Tibial artery (tissue), 4 donors: Measurements from ENCODE around the gene SELL.
"Not testable (repeated sequence)": the region's sequence is repeated elsewhere in the genome, so short reads cannot be mapped to it uniquely, and the experiment has no call there.

Experiments
- DNase-seq, 2 donors: peaks; one replicate each; pipeline ENCODE4 v3.0.0-alpha.2; 2019
- H3K27ac ChIP-seq, 2 donors: fragments of 200-600 bp; sonication (generic) in 1 of 2; 1 replicate in 1 of 2; 2 replicates in 1 of 2; pipeline ENCODE4 v1.5.1; 2018 to 2019; ENCODE audit warnings: mild to moderate bottlenecking in 1 of 2
- H3K27me3 ChIP-seq, 2 donors: fragments of 200-600 bp; sonication (generic) in 1 of 2; one replicate each; pipeline versions ENCODE4 v1.5.1 to v1.6.0; 2016 to 2019
- H3K36me3 ChIP-seq, 3 donors: fragments of 200-600 bp; sonication (generic) in 2 of 3; one replicate each; pipeline ENCODE4 v1.5.1; 2016 to 2019; ENCODE audit warnings: mild to moderate bottlenecking in 2 of 3
- H3K4me1 ChIP-seq, 4 donors: fragments of 200-600 bp; sonication (generic) in 2 of 4; 1 replicate in 3 of 4; 2 replicates in 1 of 4; pipeline ENCODE4 v1.5.1; 2016 to 2019
- H3K4me3 ChIP-seq, 2 donors: fragments of 200-600 bp; sonication (generic) in 1 of 2; 1 replicate in 1 of 2; 2 replicates in 1 of 2; pipeline ENCODE4 v1.5.1; 2018 to 2019; ENCODE audit warnings: mild to moderate bottlenecking in 2 of 2
- H3K9me3 ChIP-seq, 3 donors: fragments of 200-600 bp; sonication (generic) in 1 of 3; one replicate each; pipeline ENCODE4 v1.5.1; 2016 to 2019
- intact Hi-C: fragments of 100-400 bp; cut with DNase I; formaldehyde crosslinking; loops from one replicate; pipeline ENCODE4 v1.15.0; 2023; ENCODE audit warnings: low total_unique reads
- TF ChIP-seq, protein P1 (sequence below), 2 experiments: fragments of 200-600 bp in 1 of 2; fragments of 450-650 bp in 1 of 2; IDR thresholded peaks; one replicate each; pipeline ENCODE4 v1.5.1; 2017 to 2019; ENCODE audit warnings: antibody characterized with exemption in 2 of 2, mild to moderate bottlenecking in 1 of 2, moderate library complexity in 1 of 2

Gene SELL

DNA sequence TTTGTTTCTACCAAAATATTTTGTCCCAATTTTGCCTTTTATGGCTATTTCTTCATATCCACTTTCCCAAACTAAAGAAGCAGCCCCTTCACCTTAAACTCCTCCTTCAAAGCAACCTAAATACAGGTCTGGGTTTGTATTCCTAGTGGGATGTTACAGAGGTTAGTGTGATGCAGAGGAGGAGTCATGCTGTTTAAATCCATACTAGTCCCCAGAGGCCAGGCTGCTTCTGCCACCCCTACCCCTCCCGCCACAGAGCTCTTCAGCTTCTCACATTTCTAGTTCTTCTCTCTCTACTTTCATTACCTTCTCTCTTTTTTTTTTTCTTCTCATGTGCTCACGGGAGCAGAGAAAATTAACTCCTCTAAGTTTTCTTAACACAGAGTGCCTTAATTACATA is 29.3 kb downstream of the SELL start:
- intact Hi-C loops = no loop called here
- H3K4me3 ChIP-seq = no peak overlapping the region
- TF ChIP-seq, protein P1, sequence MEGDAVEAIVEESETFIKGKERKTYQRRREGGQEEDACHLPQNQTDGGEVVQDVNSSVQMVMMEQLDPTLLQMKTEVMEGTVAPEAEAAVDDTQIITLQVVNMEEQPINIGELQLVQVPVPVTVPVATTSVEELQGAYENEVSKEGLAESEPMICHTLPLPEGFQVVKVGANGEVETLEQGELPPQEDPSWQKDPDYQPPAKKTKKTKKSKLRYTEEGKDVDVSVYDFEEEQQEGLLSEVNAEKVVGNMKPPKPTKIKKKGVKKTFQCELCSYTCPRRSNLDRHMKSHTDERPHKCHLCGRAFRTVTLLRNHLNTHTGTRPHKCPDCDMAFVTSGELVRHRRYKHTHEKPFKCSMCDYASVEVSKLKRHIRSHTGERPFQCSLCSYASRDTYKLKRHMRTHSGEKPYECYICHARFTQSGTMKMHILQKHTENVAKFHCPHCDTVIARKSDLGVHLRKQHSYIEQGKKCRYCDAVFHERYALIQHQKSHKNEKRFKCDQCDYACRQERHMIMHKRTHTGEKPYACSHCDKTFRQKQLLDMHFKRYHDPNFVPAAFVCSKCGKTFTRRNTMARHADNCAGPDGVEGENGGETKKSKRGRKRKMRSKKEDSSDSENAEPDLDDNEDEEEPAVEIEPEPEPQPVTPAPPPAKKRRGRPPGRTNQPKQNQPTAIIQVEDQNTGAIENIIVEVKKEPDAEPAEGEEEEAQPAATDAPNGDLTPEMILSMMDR (IDR thresholded peaks at IDR 0.05) = no peak

DNA sequence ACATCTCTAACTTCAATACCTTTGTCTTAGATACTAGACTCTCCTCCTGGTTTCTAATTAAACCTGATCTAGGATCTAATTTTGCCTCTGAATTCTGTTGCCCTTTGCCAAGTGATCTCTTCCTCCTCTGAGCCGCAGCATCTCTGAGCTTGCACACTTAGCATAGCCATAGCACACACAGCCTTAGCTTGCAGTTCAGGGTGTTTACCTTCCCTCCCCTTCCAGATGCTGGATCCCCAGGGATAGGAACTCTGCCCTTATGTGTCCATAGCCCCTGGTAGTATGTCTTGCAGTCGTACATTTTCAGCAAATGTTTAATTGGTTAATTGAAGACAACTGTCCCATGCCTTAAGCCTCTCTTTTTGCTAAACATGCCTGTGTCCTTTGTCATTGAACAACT is 30.3 kb downstream of the SELL start:
- intact Hi-C loops = no loop called here
- Histone ChIP-seq H3K36me3 (no peaks in the 10 kb centered on the region), H3K27me3 (no peaks in the 10 kb centered on the region), H3K27ac (no peak overlapping the region), H3K4me1 (no peaks in the 10 kb centered on the region), H3K4me3 (no peak overlapping the region), H3K9me3 (no peaks in the 10 kb centered on the region)
- no peak for DNase-seq
- TF ChIP-seq, protein P1 (IDR thresholded peaks at IDR 0.05) = no peak

More for the DNA sequence above, 29.3 kb downstream of the SELL start:
- H3K4me1 ChIP-seq = no peaks in the 10 kb centered on the region
- no peaks in the 10 kb centered on the region for H3K9me3 ChIP-seq
- no peak for DNase-seq
- no peak overlapping the region for H3K27ac ChIP-seq
- no peaks in the 10 kb centered on the region for H3K36me3 ChIP-seq
- H3K27me3 ChIP-seq = no peaks in the 10 kb centered on the region

DNA sequence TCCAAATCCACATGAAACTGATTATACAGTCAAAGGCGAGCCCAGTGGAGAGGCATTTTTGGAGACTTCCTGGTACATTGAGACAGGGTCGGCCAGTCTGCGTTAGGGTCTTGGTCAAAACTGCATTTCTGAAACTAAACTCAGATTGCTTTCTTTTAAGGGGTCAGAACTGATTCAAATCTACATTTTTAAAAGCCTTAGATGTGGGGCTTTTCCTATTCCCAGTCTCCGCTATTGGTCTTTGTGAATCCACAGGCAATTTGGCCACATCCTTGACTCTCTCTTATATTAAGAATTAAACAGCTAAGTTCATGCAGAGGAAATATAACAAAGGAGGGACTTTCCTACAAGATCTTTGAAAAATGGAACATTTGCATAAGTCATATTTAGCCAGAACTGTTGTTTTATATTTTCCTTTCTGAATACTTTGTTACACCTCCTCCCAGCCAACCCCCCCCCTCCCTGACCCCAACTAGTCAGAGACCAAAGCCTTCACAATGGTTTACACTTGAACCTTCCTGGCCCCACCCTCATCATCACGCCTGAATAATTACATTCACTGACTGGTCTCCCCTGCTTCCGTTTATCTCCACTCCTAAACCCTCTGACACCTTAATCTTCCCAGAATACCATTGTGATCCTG is 30.9 kb downstream of the SELL start:
- intact Hi-C loops = no loop called here
- no peaks in the 10 kb centered on the region for H3K4me1 ChIP-seq
- no peaks in the 10 kb centered on the region for H3K36me3 ChIP-seq
- H3K27ac ChIP-seq = no peak overlapping the region
- H3K9me3 ChIP-seq = no peaks in the 10 kb centered on the region
- no peaks in the 10 kb centered on the region for H3K27me3 ChIP-seq
- TF ChIP-seq, protein P1 (IDR thresholded peaks at IDR 0.05) = no peak
- no peak overlapping the region for H3K4me3 ChIP-seq
- DNase-seq = no peak

DNA sequence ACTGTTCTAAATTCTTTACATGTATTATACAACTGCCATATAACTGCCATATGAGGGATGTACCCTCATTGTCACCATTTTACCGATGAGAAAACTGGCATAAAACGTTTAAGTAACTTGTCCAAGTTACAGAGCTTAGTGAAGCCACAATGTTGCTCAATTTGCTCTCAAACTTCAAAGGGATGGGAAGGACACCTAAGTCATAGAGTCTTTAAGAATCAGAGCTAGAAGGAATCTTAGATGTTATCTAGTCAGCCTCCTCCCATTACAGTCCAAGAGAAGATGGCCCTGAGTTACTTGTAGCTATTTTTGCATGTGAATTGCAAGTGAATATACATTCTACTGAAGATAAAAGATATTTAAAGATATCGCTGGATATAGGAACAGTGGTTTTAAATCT is 31.7 kb downstream of the SELL start:
- Histone ChIP-seq H3K9me3 (no peaks in the 10 kb centered on the region), H3K27ac (no peak overlapping the region), H3K4me3 (no peak overlapping the region), H3K4me1 (no peaks in the 10 kb centered on the region), H3K36me3 (no peaks in the 10 kb centered on the region), H3K27me3 (no peaks in the 10 kb centered on the region)
- intact Hi-C loops = no loop called here
- TF ChIP-seq, protein P1 (IDR thresholded peaks at IDR 0.05) = no peak
- DNase-seq = no peak

DNA sequence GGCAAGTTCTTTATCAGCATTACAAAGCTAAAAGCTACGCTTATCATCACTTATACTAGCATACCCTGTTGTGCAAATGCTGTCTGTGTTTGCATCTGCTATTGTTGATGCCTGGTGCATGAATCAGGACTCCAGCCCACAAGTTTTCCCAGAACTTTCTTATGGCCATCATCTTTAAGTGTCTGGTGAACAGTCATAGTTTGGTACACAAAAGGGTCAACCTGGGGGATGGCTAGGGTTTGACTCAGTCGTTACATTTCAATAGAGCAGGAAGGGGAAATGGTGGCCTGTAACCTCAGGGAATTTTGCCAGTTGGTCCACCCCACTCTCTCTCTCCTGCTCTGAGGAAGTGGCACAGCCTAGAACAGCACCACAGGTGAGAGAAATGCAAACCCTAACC is 35.4 kb downstream of the SELL start:
- intact Hi-C loops = no loop called here
- no peaks in the 10 kb centered on the region for H3K36me3 ChIP-seq
- no peak overlapping the region for H3K4me3 ChIP-seq
- H3K27me3 ChIP-seq = no peaks in the 10 kb centered on the region
- no peak overlapping the region for H3K27ac ChIP-seq
- no peak for DNase-seq
- H3K9me3 ChIP-seq = no peaks in the 10 kb centered on the region
- H3K4me1 ChIP-seq = no peaks in the 10 kb centered on the region
- TF ChIP-seq, protein P1 (IDR thresholded peaks at IDR 0.05) = no peak

DNA sequence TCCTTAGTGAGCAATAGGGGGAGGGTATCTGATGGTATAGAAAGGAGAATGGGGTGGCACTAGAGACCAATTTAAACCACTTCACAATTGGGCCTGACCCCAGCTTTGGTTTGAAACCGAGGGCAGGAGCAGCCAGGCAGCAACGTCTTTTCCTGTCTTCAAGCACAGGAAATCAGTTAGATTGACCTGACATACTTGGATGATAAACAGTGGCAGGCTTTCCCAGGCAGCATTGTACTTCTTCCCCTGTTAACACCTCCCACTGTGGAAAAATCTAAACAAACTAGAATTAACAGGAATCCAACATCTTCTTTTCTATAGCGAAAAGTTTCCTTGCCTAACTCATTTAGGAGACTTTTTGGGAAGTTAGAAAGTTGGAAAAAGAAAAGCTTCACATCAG is 40.6 kb downstream of the SELL start:
- TF ChIP-seq, protein P1 (IDR thresholded peaks at IDR 0.05) = no peak
- H3K4me1 ChIP-seq = no peaks in the 10 kb centered on the region
- no peak for DNase-seq
- no peak overlapping the region for H3K27ac ChIP-seq
- intact Hi-C loops = no loop called here
- H3K36me3 ChIP-seq = no peaks in the 10 kb centered on the region
- no peak overlapping the region for H3K4me3 ChIP-seq
- no peaks in the 10 kb centered on the region for H3K27me3 ChIP-seq
- H3K9me3 ChIP-seq = no peaks in the 10 kb centered on the region

DNA sequence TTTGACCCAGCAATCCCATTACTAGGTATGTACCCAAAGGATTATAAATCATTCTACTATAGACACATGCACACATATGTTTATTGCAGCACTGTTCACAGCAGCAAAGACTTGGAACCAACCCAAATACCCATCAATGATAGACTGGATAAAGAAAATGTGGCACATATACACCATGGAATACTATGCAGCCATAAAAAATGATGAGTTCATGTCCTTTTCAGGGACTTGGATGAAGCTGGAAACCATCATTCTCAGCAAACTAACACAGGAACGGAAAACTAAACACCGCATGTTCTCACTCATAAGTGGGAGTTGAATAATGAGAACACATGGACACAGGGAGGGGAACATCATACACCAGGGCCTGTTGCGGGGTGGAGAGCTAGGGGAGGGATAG is 41.2 kb downstream of the SELL start:
- H3K27me3 ChIP-seq, H3K9me3 ChIP-seq, H3K36me3 ChIP-seq, DNase-seq, H3K4me3 ChIP-seq, intact Hi-C loops, H3K4me1 ChIP-seq, H3K27ac ChIP-seq: not testable (repeated sequence)

DNA sequence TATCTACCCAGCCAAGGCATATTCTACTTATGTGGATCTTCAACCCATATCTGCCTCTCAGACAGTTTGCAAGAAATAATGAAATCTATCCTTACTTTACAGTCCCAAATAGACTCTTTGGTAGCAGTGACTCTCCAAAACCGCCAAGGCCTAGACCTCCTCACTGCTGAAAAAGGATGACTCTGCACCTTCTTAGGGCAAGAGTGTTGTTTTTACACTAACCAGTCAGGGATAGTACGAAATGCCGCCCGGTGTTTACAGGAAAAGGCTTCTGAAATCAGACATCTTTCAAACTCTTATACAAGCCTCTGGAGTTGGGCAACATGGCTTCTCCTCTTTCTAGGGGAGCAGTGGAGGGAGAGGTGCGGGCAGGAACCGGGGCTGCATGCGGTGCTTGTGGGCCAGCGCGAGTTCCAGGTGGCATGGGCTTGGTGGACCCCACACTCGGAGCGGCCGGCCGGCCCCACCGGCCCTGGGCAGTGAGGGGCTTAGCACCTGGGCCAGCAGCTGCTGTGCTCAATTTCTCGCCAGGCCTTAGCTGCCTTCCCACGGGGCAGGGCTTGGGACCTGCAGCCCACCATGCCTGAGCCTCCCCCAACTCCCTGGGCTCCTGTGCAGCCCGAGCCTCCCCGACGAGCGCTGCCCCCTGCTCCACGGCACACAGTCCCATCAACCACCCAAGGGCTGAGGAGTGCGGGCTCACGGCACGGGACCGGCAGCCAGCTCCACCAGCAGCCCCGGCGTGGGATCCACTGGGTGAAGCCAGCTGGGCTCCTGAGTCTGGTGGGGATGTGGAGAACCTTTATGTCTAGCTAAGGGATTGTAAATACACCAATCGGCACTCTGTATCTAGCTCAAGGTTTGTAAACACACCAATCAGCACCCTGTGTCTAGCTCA is 43.5 kb downstream of the SELL start:
- H3K36me3 ChIP-seq, H3K4me1 ChIP-seq, H3K4me3 ChIP-seq, H3K9me3 ChIP-seq, intact Hi-C loops, H3K27ac ChIP-seq, DNase-seq, H3K27me3 ChIP-seq: not testable (repeated sequence)
